ENCODE results near the gene BLOC1S5. TPM values are rescaled to one million over a fixed set of nuclear protein-coding genes. Genes with fewer than 3 reads are reported as not detected.

Gene BLOC1S5
- total and polyA plus RNA-seq, 2 of the 8 experiments (the other 6 are each of a cell fraction or from before 2014, with no cell fraction given) = 3.4 to 17.2 TPM

DNA sequence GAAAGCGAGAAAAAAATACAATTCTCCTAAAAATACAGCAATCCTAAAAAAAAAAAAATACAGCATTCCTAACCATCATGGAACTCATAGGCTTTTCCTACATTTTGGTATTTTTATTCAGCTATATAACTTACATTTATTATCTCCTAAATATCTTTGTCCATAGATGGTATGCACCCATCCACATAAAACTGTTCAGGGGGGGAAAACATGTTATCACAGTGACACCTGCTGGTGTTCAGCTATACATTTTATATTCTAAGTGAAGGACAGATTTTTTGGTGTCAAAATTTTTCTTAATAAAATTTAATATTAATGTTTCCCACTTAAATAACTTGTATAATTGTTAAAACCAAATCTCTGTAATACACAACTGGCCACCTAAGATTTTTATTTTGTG lies 58.0 kb downstream of the BLOC1S5 start:
- H3K27me3 ChIP-seq (replicated peaks in 1 of 4; ENCODE audit: control insufficient read depth in 3 of 4, extremely low read depth in 1 of 4, insufficient read depth in 3 of 4, low read length in 3 of 4) = peaks cover 0 to 1% (median 0%) of the 10 kb centered on the region in 4 experiments; a peak in 1 of 7 replicates
- H3K4me3 ChIP-seq (ENCODE audit: extremely low read depth in 1 of 4, insufficient read depth in 2 of 4, low read depth in 3 of 4, low read length in 4 of 4) = no peak overlapping the region
- no peak overlapping the region for H3K23ac ChIP-seq (ENCODE audit: insufficient read length)
- no peak overlapping the region for H2BK5ac ChIP-seq (ENCODE audit: low read depth, low read length)
- CTCF ChIA-PET (ENCODE audit: partially characterized antibody) = interaction anchor here (0.6 to 4.6 kb wide), 10 partner anchors 9 to 390 kb away, joined by 3 to 18 read pairs (median 4); no protein-coding TSS in a partner anchor
- no peaks in the 10 kb centered on the region for H4K20me1 ChIP-seq (replicated peaks in 1 of 2; ENCODE audit: control insufficient read depth in 1 of 2, insufficient read depth in 2 of 2, low read length in 2 of 2)
- no peak overlapping the region for H3K4me2 ChIP-seq (ENCODE audit: insufficient read depth in 1 of 2, low read depth in 2 of 2, low read length in 2 of 2)
- peaks cover 0 to 6% (median 0%) of the 10 kb centered on the region in 4 experiments; a peak in 1 of 7 replicates for H3K4me1 ChIP-seq (replicated peaks in 1 of 4; ENCODE audit: control insufficient read depth in 3 of 4, insufficient read depth in 4 of 4, low read length in 3 of 4)
- H3K14ac ChIP-seq (ENCODE audit: insufficient read length) = no peak overlapping the region
- H3K18ac ChIP-seq (ENCODE audit: extremely low read depth, low read length) = no peak overlapping the region
- FAIRE-seq = no peak
- no peak overlapping the region for H3K27ac ChIP-seq (ENCODE audit: low read depth, low read length)
- no peak overlapping the region for H4K5ac ChIP-seq (ENCODE audit: insufficient read length, low read depth, low read length)
- WGBS, 2 experiments (ENCODE audit: extremely low coverage in 1 of 2, insufficient coverage in 1 of 2, insufficient read length in 1 of 2, insufficient replicate concordance in 2 of 2, low coverage in 1 of 2, low lambda C conversion rate in 2 of 2, missing lambda C conversion rate in 1 of 2) = 95% methylated on average over 1 of the region's 1 CpG; no CpG with 5 or more reads in 1 of the 2 experiments
- H2BK20ac ChIP-seq (ENCODE audit: low read length) = no peak overlapping the region
- no peak overlapping the region for H2BK15ac ChIP-seq (ENCODE audit: low read length)
- no peaks in the 10 kb centered on the region for H3K79me2 ChIP-seq (ENCODE audit: control insufficient read depth in 1 of 2, insufficient read depth in 2 of 2, low read length in 2 of 2)
- H2AFZ ChIP-seq (ENCODE audit: low read length) = no peak overlapping the region
- no peaks in the 10 kb centered on the region for H3K36me3 ChIP-seq (ENCODE audit: control insufficient read depth in 2 of 4, insufficient read depth in 4 of 4, low read length in 3 of 4)
- H4K8ac ChIP-seq (ENCODE audit: extremely low read depth, insufficient read depth, low read length) = no peak overlapping the region
- no peaks in the 10 kb centered on the region for H3K9me3 ChIP-seq (ENCODE audit: insufficient read depth in 2 of 2, low read depth in 1 of 2, low read length in 1 of 2)
- no peaks in the 10 kb centered on the region for H3K79me1 ChIP-seq (ENCODE audit: low read depth, low read length)
- no peak for DNase-seq (ENCODE audit: low read depth in 1 of 2, low spot score in 2 of 2)
- H2BK120ac ChIP-seq (replicated peaks; ENCODE audit: low read depth, low read length) = no peak overlapping the region
- H2BK12ac ChIP-seq (ENCODE audit: low read depth, low read length) = no peak overlapping the region
- no peak overlapping the region for H3K4ac ChIP-seq (replicated peaks; ENCODE audit: insufficient read length, low read depth, low read length)
- H3K9ac ChIP-seq (replicated peaks in 1 of 4; ENCODE audit: extremely low read depth in 1 of 4, low read depth in 3 of 4, low read length in 3 of 4) = no peak overlapping the region
- no peak overlapping the region for H4K91ac ChIP-seq (replicated peaks; ENCODE audit: insufficient read length, low read length)
- no peak overlapping the region for H3K56ac ChIP-seq (replicated peaks; ENCODE audit: insufficient read length, low read depth, low read length)
- no peaks in the 10 kb centered on the region for H3K23me2 ChIP-seq (ENCODE audit: low read depth, low read length)
- no peak overlapping the region for H2AK5ac ChIP-seq (ENCODE audit: low read depth, low read length)
- POLR2A ChIA-PET (ENCODE audit: partially characterized antibody) = interaction anchor here (0.6 kb wide), 1 partner anchor 306 kb away, joined by 3 read pairs; no protein-coding TSS in a partner anchor
- no peak for TF ChIP-seq EZH2 (IDR thresholded peaks at IDR 0.05; ENCODE audit: low read depth, low read length, severe bottlenecking)
- TF ChIP-seq KDM4A (IDR thresholded peaks at IDR 0.05; ENCODE audit: low read depth, low read length, severe bottlenecking) = no peak
- no peak for TF ChIP-seq SP1 (IDR thresholded peaks at IDR 0.05; ENCODE audit: low read depth, low read length)
- no peak for TF ChIP-seq POLR2A (IDR thresholded peaks at IDR 0.05; ENCODE audit: control extremely low read depth in 1 of 2, low read depth in 2 of 2, low read length in 2 of 2)
- TF ChIP-seq KDM5A (IDR thresholded peaks at IDR 0.05; ENCODE audit: low read length) = no peak
- no peak for TF ChIP-seq SP4 (IDR thresholded peaks at IDR 0.05; ENCODE audit: low read length)
- no peak for TF ChIP-seq SIRT6 (IDR thresholded peaks at IDR 0.05; ENCODE audit: low read length)
- no peak for TF ChIP-seq ZNF274 (IDR thresholded peaks at IDR 0.05; ENCODE audit: borderline replicate concordance, extremely low read depth, low read length)
- TF ChIP-seq, protein P1, sequence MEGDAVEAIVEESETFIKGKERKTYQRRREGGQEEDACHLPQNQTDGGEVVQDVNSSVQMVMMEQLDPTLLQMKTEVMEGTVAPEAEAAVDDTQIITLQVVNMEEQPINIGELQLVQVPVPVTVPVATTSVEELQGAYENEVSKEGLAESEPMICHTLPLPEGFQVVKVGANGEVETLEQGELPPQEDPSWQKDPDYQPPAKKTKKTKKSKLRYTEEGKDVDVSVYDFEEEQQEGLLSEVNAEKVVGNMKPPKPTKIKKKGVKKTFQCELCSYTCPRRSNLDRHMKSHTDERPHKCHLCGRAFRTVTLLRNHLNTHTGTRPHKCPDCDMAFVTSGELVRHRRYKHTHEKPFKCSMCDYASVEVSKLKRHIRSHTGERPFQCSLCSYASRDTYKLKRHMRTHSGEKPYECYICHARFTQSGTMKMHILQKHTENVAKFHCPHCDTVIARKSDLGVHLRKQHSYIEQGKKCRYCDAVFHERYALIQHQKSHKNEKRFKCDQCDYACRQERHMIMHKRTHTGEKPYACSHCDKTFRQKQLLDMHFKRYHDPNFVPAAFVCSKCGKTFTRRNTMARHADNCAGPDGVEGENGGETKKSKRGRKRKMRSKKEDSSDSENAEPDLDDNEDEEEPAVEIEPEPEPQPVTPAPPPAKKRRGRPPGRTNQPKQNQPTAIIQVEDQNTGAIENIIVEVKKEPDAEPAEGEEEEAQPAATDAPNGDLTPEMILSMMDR (IDR thresholded peaks at IDR 0.05; ENCODE audit: control extremely low read depth in 1 of 3, insufficient read depth in 1 of 3, low read depth in 1 of 3, low read length in 3 of 3) = peak in 1 of 3 experiments; percentile 16; a peak in 2 of 4 replicates
- TF ChIP-seq RXRA (IDR thresholded peaks at IDR 0.05; ENCODE audit: insufficient read depth, low read depth, low read length) = no peak
- peak; percentile 48 for TF ChIP-seq RAD21 (IDR thresholded peaks at IDR 0.05 in 1 of 2, conservative IDR thresholded peaks at IDR 0.05 in 1 of 2; ENCODE audit: low read depth in 2 of 2, low read length in 2 of 2)
- no peak for TF ChIP-seq NRF1 (IDR thresholded peaks at IDR 0.05; ENCODE audit: low read depth, low read length)
